HepG2 (cell line): ENCODE results near the gene CAPN12. TPM values are rescaled to one million over a fixed set of nuclear protein-coding genes. Genes with fewer than 3 reads are reported as not detected.

Experiments
- HOXA7 ChIP-seq: sonication (generic); formaldehyde crosslinking; IDR thresholded peaks from 2 replicates; pipeline ENCODE4 v1.8.1; 2022; ENCODE audit warnings: mild to moderate bottlenecking, missing genetic modification reagents, moderate library complexity
- NR2F6 ChIP-seq, 2 experiments: IDR thresholded peaks; 2 replicates each; pipeline ENCODE4 v1.6.1; 2016; ENCODE audit warnings: antibody characterized with exemption in 1 of 2, mild to moderate bottlenecking in 1 of 2
- SRF ChIP-seq: IDR thresholded peaks from 2 replicates; pipeline ENCODE4 v1.6.1; 2011; ENCODE audit warnings: mild to moderate bottlenecking, low read depth, low read length, moderate library complexity
- SYNCRIP ChIP-seq: fragments of 200-400 bp; formaldehyde crosslinking; IDR thresholded peaks from 2 replicates; pipeline ENCODE4 v1.6.1; 2018; ENCODE audit warnings: mild to moderate bottlenecking, low read depth, low read length; ENCODE audit not compliant: insufficient read depth
- ZNF33B ChIP-seq: sonication (generic); formaldehyde crosslinking; IDR thresholded peaks from 2 replicates; pipeline ENCODE4 v1.5.1; 2020; ENCODE audit warnings: mild to moderate bottlenecking, missing genetic modification reagents
- ZNF543 ChIP-seq: sonication (generic); formaldehyde crosslinking; IDR thresholded peaks from 2 replicates; pipeline ENCODE4 v1.4.0; 2020; ENCODE audit warnings: mild to moderate bottlenecking, missing genetic modification reagents
- polyA plus RNA-seq, 8 experiments: library from polyadenylated mRNA; depleted of rRNA in 3 of 8; stranded (reverse) in 7 of 8; unstranded in 1 of 8; fragments of >200 nt; fragmentation: Illumina TruSeq in 4 of 8; extraction: Trizol in 4 of 8; gene quantifications; 2 replicates each; pipeline versions ENCODE4 v1.2.1 to v1.2.3, GENCODE V29; 2011 to 2016; ENCODE audit warnings: low read depth in 4 of 8, missing spikeins in 1 of 8, mixed read lengths in 1 of 8; ENCODE audit not compliant: insufficient read depth in 1 of 8
- total RNA-seq, 5 experiments: library from RNA; depleted of rRNA; stranded (reverse); fragments of >200 nt; fragmentation: Illumina TruSeq; extraction: Trizol; gene quantifications; 2 replicates each; pipeline ENCODE4 v1.2.3, GENCODE V29; 2016; ENCODE audit warnings: low read depth in 1 of 5
- TF ChIP-seq, protein P1 (sequence below): sonication (generic); formaldehyde crosslinking; conservative IDR thresholded peaks from 2 replicates; pipeline ENCODE4 v1.4.0; 2020; ENCODE audit warnings: mild to moderate bottlenecking, missing genetic modification reagents, moderate library complexity
- TF ChIP-seq, protein P2 (sequence below): IDR thresholded peaks from 2 replicates; pipeline ENCODE4 v1.6.1; 2018; ENCODE audit warnings: missing genetic modification reagents
- TF ChIP-seq, protein P3 (sequence below): sonication (generic); formaldehyde crosslinking; IDR thresholded peaks from 2 replicates; pipeline ENCODE4 v1.4.0; 2020; ENCODE audit warnings: missing genetic modification reagents
- TF ChIP-seq, protein P4 (sequence below): IDR thresholded peaks from 2 replicates; pipeline ENCODE4 v1.6.1; 2012; ENCODE audit warnings: low read depth, low read length, improper control_type of control experiment
- TF ChIP-seq, protein P5 (sequence below): sonication (generic); formaldehyde crosslinking; IDR thresholded peaks from 2 replicates; pipeline ENCODE4 v1.4.0; 2020; ENCODE audit warnings: missing genetic modification reagents

Gene CAPN12
- total and polyA plus RNA-seq, 2 of the 13 experiments (the other 11 are each of a cell fraction or from before 2014, with no cell fraction given): 1.6 to 13.6 TPM

DNA sequence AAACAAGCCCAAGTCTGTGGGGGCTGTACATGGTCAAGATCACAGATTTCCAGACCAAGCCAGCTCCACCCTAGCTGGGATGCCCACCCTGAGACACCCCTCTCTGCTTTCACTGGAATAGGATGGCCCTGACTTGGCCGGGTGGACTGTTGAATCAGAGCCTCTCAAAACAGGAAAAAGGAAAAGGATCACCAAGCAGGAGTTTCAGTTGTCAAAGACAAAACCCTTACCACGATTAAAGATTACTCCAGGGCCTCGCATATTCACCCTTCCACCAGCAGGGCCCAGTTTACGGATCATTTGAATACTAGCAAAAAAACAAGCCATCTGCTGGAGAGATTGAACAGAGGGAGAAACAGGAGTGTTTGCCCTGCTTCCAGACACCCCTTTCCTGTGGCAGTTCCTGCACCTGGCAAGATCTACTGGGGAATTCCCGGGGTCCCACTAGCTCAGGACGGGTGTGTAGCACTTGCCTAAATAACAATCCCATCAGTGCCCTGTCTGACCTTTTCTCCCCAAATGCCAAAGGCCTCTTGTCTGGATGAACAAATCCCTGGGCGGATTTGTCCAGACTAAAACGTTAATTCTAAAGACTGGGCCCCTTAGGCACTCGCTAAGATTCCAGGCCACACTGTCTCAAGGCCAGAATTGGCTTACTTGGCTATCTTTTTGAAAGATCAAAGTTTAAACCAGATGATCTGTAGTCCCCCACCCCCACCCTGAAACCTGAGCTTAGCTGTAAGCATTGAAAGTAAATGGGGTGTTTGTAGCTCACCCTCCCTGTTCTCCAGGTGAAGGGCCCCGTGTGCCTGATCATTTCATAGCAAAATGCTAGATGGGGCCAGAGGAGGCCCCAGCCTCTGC is 58.4 kb downstream of the CAPN12 start (continued):
- TF ChIP-seq, protein P1, sequence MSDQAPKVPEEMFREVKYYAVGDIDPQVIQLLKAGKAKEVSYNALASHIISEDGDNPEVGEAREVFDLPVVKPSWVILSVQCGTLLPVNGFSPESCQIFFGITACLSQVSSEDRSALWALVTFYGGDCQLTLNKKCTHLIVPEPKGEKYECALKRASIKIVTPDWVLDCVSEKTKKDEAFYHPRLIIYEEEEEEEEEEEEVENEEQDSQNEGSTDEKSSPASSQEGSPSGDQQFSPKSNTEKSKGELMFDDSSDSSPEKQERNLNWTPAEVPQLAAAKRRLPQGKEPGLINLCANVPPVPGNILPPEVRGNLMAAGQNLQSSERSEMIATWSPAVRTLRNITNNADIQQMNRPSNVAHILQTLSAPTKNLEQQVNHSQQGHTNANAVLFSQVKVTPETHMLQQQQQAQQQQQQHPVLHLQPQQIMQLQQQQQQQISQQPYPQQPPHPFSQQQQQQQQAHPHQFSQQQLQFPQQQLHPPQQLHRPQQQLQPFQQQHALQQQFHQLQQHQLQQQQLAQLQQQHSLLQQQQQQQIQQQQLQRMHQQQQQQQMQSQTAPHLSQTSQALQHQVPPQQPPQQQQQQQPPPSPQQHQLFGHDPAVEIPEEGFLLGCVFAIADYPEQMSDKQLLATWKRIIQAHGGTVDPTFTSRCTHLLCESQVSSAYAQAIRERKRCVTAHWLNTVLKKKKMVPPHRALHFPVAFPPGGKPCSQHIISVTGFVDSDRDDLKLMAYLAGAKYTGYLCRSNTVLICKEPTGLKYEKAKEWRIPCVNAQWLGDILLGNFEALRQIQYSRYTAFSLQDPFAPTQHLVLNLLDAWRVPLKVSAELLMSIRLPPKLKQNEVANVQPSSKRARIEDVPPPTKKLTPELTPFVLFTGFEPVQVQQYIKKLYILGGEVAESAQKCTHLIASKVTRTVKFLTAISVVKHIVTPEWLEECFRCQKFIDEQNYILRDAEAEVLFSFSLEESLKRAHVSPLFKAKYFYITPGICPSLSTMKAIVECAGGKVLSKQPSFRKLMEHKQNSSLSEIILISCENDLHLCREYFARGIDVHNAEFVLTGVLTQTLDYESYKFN: peak; percentile 83
- TF ChIP-seq SRF (no peak), HOXA7 (CRISPR knock-in tag) (no peak), SYNCRIP (no peak), ZNF543 (CRISPR knock-in tag) (0 out of 2 replicates have a peak, but pooled peaks have one; percentile 45), ZNF33B (no peak), NR2F6 (IDR thresholded peaks at IDR 0.05) (peak; percentile 66), NR2F6 (CRISPR knock-in tag; IDR thresholded peaks at IDR 0.05) (0 out of 2 replicates have a peak, but pooled peaks have one; percentile 24)
- TF ChIP-seq, protein P2, sequence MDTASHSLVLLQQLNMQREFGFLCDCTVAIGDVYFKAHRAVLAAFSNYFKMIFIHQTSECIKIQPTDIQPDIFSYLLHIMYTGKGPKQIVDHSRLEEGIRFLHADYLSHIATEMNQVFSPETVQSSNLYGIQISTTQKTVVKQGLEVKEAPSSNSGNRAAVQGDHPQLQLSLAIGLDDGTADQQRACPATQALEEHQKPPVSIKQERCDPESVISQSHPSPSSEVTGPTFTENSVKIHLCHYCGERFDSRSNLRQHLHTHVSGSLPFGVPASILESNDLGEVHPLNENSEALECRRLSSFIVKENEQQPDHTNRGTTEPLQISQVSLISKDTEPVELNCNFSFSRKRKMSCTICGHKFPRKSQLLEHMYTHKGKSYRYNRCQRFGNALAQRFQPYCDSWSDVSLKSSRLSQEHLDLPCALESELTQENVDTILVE (CRISPR knock-in tag): no peak
- TF ChIP-seq, protein P3, sequence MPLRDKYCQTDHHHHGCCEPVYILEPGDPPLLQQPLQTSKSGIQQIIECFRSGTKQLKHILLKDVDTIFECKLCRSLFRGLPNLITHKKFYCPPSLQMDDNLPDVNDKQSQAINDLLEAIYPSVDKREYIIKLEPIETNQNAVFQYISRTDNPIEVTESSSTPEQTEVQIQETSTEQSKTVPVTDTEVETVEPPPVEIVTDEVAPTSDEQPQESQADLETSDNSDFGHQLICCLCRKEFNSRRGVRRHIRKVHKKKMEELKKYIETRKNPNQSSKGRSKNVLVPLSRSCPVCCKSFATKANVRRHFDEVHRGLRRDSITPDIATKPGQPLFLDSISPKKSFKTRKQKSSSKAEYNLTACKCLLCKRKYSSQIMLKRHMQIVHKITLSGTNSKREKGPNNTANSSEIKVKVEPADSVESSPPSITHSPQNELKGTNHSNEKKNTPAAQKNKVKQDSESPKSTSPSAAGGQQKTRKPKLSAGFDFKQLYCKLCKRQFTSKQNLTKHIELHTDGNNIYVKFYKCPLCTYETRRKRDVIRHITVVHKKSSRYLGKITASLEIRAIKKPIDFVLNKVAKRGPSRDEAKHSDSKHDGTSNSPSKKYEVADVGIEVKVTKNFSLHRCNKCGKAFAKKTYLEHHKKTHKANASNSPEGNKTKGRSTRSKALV (CRISPR knock-in tag): 0 out of 2 replicates have a peak, but pooled peaks have one; percentile 57
- TF ChIP-seq, protein P4, sequence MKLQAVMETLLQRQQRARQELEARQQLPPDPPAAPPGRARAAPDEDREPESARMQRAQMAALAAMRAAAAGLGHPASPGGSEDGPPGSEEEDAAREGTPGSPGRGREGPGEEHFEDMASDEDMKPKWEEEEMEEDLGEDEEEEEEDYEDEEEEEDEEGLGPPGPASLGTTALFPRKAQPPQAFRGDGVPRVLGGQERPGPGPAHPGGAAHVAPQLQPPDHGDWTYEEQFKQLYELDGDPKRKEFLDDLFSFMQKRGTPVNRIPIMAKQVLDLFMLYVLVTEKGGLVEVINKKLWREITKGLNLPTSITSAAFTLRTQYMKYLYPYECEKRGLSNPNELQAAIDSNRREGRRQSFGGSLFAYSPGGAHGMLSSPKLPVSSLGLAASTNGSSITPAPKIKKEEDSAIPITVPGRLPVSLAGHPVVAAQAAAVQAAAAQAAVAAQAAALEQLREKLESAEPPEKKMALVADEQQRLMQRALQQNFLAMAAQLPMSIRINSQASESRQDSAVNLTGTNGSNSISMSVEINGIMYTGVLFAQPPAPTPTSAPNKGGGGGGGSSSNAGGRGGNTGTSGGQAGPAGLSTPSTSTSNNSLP: peak; percentile 68
- TF ChIP-seq, protein P5, sequence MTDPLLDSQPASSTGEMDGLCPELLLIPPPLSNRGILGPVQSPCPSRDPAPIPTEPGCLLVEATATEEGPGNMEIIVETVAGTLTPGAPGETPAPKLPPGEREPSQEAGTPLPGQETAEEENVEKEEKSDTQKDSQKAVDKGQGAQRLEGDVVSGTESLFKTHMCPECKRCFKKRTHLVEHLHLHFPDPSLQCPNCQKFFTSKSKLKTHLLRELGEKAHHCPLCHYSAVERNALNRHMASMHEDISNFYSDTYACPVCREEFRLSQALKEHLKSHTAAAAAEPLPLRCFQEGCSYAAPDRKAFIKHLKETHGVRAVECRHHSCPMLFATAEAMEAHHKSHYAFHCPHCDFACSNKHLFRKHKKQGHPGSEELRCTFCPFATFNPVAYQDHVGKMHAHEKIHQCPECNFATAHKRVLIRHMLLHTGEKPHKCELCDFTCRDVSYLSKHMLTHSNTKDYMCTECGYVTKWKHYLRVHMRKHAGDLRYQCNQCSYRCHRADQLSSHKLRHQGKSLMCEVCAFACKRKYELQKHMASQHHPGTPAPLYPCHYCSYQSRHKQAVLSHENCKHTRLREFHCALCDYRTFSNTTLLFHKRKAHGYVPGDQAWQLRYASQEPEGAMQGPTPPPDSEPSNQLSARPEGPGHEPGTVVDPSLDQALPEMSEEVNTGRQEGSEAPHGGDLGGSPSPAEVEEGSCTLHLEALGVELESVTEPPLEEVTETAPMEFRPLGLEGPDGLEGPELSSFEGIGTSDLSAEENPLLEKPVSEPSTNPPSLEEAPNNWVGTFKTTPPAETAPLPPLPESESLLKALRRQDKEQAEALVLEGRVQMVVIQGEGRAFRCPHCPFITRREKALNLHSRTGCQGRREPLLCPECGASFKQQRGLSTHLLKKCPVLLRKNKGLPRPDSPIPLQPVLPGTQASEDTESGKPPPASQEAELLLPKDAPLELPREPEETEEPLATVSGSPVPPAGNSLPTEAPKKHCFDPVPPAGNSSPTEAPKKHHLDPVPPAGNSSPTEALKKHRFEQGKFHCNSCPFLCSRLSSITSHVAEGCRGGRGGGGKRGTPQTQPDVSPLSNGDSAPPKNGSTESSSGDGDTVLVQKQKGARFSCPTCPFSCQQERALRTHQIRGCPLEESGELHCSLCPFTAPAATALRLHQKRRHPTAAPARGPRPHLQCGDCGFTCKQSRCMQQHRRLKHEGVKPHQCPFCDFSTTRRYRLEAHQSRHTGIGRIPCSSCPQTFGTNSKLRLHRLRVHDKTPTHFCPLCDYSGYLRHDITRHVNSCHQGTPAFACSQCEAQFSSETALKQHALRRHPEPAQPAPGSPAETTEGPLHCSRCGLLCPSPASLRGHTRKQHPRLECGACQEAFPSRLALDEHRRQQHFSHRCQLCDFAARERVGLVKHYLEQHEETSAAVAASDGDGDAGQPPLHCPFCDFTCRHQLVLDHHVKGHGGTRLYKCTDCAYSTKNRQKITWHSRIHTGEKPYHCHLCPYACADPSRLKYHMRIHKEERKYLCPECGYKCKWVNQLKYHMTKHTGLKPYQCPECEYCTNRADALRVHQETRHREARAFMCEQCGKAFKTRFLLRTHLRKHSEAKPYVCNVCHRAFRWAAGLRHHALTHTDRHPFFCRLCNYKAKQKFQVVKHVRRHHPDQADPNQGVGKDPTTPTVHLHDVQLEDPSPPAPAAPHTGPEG (CRISPR knock-in tag): no peak
